HuH-7.5 (cell line): ENCODE results near the gene ST6GALNAC3.

Experiments used
- DNase-seq: peaks from one replicate; pipeline ENCODE4 v3.0.0; 2011; ENCODE audit warnings: low spot score

ST6GALNAC3 gene

DNA sequence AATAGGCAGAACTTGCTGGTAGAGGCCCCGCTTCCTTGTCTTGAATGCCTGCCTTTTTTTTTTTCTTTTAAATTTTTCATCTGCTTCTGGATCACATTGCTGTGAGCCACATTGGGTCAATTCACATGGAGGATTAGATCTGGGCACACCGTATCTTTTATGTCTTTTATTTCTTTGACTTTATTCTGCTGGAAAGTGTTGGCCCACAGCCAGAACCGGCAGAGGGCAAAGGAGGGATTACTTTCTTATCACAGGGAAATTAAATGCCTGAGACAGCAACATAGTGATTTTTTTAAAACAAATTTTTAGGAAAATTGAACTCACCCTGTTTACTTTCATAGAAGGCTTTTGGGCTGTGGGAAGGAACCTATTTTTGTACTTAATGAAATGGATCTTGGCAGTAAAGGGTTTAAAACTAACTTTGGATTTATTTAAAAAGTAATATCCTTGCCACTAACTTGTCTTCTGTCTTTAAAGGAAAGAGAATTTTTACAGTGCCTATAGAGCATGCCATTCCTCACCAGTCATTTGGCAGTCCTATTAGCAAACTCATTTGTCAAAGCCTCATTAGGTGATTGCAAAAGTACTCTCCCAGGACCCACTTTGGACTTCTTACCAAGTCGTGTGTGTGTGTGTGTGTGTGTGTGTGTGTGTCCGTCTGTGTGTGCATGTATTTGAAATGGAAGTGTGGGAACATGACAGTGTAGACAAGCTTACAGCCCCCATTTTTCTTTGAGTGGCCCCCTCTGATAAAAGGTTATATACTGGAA is 68.4 kb downstream of the ST6GALNAC3 start:
- DNase-seq, result no peak

DNA sequence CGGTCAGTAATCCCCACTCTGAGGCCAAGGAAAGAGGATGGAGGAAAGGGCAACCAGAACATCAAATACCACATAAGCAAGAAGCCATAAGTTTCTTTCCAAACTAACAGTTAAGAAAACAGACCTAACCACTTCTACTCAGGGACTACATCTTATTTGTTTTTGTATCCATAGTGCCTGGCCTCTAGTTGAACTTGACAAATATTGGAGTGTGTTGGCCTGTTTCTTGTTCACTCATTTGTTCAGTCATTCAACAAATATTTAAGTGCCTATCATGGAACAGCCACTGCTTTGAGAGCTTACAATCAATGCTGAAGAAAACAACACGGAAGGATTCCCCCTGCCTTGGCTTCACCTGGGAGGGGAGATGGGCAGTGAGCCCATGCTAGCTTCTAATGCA is 69.7 kb downstream of the ST6GALNAC3 start:
- DNase-seq, result no peak

DNA sequence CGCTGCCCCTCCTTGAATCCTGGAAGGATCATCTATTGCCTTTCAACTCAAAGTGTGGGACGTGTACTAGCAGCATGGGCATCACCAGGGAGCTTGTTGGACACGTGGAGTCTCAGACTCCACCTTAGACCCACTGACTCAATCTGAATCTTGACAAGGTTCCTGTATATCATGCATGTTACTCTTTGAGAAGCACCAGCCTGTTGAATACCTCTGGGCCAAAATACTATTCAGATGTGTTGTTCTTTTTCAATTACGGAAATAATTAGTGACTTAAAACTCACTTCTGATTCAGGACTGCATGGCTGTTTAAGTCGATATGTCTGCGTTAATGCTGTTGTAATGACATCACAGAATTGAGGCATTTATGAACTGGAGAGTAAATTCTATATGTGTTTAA is 70.8 kb downstream of the ST6GALNAC3 start:
- DNase-seq, result no peak

DNA sequence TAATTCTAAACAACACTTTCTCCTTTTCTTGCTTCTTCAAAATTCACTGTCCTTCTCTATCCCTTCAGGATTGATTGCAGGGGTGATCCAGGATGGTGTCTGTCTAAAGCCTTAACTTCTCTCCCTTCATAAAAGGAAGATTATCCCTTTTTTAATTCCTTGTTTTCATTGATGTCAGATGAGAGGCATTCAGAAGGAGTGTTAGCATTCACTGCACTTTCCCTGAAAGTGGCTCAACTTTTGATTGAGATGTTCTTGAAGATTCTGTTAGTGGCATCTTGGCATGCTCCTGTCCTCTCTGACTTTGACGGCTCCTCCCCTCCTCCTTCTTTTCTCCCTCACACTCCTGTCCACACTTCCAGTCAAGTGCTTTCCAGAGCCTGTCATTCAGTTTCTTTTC is 71.6 kb downstream of the ST6GALNAC3 start:
- DNase-seq, result no peak

DNA sequence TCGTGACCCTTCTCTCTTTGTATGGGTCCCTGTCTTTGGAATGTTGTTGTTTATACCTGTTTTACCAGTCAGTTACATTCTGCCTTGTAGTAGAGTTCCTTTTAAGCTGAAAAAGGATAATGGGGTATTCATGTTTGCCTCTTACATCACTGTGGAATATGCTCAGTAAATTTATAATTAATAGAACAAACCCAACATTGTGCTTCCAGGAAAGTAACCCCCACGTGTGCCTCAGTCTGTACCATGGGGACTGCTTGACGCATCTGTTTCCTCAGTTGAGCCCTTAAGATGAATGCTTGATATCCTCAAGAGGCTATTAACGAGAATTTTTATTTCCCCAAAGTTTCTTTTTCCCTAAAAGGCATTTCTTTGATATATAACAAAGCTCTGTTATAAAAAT is 73.4 kb downstream of the ST6GALNAC3 start:
- no peak for DNase-seq

DNA sequence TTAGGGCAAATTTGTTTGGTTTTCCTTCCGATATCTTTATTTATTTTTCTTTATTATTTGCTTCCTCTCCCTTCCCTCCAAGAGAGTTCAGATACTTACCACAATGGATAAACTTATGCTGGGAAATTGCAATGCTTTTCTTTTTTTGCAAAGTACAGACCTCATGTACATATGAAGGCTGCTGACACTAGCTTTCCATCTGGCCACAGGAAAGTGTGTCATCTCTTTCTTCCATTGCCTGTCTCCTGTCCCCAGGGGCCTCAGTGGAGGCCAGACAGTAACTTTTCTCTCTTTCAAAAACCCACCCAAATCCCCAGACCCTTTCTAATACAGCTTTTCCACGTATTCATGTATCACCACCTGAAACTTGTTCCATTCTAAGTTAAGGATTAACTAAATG is 73.9 kb downstream of the ST6GALNAC3 start:
- no peak for DNase-seq

DNA sequence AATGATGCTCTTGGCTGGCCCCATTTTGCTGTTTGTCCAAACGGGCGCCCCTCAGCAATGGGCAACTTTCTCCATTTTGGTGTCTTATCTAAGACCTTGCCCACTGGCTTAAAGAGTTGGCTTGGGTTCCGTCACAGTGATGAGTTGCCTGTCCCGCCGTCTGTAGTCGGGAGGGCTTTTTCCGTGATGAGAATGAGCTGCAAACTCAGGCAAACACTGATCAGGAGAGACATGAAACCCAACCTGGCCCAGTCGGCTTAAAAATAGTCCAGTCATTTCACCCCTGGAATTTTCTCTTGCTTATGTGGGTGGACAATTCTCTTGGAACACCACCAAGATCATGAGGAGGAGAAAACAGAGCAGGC is 79.3 kb downstream of the ST6GALNAC3 start:
- no peak for DNase-seq

DNA sequence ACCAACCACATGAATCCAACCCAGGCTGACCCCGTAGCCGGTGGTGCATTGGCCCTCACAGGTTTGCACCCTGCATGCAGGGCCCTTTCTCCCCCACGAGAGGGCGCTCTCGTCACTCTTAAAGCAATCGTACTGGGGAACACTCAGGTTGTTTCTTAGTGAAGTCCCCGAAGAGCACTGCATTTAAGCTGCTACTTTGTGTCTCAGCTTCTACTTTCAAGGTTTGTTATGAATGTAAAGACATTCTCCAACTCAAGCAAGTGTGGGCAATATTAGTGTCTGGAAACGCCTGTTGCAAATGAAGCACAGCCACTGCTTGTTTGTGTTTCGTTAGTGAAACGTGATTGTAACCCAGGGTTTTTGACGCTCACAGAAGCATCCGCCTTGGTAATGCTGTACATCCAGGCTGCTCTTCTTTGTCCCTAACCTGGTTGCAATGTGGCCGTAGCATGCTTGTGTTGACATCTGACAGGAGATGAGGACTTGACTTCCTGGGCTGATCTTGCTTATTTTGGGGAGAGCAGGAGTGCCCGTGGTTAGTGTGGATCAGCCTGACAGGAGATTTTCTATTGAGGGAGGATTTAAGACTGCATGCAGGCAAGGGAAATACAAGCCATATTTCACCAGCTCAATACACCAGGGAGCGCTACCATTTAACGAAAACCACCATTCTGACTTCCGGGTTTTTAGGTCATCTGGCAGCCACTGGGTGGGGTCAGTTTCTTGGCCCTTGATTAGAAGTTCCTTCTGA is 79.8 kb downstream of the ST6GALNAC3 start:
- peak; percentile 15 for DNase-seq

DNA sequence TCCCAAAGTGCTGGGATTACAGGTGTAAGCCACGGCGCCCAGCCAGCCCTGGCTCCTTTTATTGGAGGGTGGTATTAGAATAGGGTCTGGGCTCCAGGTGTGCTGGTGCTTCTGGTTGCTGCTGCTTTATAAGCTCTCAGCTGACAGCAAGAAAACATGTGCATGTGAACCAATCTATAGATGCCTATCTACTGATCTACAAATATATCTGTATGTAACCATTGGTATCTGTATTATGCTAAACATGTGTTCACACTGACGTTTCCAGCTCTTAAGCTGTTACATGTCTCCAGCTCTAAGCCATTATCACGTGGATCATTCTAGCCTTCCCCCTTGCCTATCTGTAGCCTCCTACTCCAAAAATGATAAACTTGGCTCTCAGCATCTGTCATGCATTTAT is 82.4 kb downstream of the ST6GALNAC3 start:
- DNase-seq, result no peak

DNA sequence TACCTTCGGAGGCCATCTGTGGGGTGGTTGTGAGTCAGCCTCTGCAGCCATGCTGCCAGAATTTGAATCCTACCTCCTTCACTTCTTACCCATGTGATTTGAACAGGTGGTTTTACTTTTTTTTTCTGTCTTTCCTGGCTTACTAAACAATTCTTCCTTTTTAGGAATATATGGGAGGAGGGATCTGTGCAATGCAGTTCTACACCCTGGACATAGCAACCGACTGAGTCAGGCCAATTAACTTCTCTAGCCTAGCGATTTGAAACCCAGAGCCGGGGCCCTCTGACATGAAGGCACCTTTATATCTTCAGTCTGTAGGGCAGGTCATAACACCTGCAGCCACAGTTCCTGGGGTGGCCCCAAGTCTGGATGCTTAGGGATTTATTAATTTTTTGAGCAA is 83.6 kb downstream of the ST6GALNAC3 start:
- DNase-seq, result no peak

DNA sequence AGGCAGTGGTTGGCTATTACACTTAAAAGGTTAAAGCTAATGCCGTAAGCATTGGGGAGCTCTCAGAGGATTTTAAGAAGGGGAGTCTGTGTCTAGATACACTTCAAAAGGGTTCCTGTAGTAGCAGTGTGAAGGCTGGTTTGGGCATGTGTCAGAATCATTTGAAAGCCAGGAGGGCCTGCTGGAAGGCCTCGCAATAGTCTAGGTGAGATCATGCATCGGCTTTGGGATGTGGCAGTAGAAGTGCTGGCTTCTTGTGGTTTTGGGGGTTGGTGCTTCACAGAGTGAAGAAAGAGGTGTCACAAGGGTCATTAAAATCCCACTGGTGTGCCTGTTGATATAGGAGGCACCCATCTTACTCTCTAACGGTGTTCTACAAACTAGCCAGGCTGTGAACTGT is 85.7 kb downstream of the ST6GALNAC3 start:
- DNase-seq, result no peak

DNA sequence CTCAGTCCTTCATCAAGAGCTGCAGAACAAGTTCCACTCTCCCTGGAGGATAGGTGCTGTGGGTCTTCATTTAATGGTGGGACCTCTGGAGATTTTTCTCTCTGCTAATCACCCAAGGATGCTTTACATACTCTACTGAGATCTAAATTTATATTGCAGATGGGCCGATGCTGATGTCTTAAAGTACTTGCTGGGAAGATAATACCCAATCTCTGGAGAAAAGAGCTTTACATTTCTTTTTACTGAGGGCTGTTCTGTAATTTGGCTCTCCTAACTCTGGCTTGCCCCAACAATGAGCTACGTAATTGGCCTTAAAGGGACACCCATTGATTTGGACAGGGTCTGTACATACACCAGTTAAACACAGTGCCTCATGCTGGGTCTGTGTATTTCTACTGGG is 86.9 kb downstream of the ST6GALNAC3 start:
- DNase-seq, result no peak

DNA sequence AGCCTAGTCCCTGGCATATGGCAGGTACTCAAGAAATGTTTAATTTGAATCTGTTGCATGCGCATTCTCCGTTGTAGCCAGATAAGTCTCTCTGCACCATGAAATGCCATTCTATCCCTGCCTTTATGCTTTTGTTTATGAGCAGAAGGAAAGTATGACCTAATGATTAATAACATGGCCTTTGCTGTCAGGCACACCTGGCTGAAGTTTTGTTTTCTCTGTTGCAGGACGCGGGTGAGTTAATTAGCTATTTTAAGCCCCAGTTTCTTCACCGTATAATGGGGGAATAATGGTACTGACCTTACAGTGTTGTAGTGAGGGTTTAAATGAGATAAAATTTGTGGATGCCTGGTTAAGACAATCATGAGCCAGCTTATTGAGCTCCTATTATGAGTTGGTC is 87.7 kb downstream of the ST6GALNAC3 start:
- DNase-seq, result no peak

DNA sequence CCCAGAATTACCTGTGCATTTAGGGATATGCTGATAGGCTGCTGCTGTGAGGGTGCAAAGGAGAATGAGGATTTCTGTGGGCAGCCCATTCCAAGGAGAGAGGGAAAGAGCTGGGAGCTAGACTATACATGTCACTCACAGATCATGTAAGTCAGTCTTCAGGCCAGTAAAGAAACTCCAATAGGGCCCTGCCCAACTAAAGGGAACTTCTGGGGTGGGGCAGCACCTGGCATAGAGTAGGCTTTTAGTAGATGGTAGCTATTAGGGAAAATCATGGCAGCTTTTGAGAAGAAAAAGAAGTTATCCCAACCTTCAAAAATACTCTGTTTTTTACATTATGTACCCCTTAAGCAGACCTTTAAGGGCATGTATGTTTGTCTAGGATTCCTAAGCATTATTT is 89.6 kb downstream of the ST6GALNAC3 start:
- DNase-seq, result no peak

DNA sequence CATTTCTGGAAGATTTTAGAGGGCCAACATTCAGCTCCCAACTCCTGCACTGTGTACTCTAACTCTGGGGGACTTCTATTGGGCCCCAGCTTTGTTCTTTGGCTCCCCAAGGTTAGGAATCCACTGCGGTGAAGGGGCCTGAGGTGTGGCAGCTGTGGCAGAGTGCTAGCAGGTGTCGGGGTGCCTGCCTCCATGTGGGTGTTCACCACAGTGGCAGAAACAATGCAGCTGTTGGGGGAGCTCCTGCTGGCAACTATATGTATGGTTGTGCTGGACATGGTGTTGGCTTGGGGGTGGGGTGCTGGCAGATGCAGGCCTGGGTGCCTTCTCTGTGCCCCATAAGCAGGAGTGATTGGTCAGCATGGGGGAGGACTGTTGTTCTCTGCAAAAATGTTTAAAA is 95.5 kb downstream of the ST6GALNAC3 start:
- DNase-seq, result no peak

DNA sequence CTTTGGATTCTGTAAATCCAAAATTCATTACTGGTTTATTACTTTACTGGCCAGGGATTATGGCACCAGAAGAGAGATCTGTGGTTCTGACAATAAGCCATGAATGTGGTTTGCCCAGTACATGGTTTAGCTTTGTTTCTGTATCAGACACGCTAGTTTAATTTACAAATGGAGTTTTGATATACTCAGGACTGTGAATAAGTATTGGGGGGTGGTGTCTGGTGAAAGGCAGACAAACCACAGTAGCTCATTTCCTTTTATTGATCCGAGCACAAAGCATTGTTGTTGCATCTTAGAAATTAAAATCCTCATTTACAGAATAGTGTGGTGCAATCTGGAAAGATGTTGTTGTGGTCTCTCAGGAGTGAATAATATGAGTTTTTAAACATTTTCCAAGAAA is 96.0 kb downstream of the ST6GALNAC3 start:
- DNase-seq, result no peak

DNA sequence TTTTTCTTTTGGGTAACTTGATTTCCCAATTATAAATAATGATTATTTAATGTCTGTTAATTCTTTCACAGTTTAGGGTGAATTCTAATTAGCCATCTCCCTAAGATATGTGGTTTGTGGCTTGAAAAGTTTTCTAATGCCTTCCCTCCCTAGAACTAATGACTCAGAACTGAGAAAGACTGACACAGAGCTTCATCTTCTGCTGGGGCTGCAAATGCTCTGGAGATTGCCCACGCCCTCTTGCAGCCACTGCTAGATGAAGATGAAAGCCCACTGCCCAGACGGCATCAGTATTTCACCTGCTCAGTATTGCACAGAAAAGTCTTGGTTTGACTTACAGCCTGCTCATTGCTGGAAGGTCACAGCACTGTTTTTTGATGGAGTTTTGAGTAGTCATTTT is 101.5 kb downstream of the ST6GALNAC3 start:
- no peak for DNase-seq

DNA sequence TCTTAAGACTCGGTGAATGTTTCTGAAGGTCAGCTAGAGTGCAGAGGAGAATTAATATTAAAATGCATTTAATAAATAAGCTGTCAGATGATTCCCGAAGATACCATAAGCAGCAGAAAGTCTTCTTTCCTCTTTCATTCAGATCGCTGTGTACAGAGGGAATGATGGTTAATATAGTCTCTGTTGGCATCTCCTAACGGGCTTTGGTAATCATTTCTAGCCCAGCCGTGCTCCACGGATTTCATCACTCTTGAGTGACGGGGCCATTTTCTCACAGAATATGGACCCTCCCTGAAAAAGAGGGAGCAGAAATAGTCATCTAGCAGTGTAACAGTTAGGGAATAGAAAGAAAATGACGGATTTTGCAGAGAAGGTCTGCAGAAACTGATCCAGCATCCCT is 103.1 kb downstream of the ST6GALNAC3 start:
- no peak for DNase-seq

DNA sequence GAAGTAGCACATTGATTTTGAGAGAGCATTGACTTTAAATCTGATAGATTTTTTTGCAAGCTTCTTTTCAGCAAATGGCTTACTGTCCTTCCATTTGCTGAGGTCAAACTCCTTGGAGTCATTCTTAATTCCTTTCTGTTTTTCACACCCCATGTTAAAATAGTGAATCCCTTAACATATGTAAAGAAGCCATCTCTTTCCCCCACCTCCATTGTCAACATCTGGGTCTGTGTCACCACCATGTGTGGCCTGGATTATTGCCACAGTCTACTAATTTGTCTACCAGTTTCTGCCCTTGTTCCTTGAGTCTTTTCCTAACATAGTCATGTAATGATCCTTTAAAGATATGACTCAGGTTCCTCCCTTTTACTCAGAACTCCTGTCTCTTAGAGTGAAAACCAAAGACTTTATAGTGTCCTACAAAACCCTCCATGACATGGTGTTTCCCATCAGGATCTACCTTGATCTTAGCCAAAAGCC is 104.7 kb downstream of the ST6GALNAC3 start:
- no peak for DNase-seq

DNA sequence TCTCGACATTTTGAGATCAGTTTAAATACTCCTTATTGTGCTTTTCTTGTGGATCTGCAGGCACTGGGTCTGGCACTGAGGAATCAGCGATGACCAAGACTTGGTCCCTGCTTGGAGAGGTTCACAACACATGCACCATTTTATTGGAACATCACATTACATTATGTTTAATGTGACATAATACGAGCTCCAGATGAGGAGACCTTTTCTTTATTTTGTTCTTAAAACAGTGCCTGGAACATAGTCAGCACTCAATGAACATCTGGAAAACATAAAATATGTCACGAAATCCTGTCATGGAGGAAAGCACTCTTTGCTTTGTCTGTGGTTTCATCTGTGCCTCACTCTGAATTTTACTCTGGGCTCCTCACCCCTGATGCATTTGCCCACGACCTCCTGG is 110.7 kb downstream of the ST6GALNAC3 start:
- DNase-seq, result no peak

DNA sequence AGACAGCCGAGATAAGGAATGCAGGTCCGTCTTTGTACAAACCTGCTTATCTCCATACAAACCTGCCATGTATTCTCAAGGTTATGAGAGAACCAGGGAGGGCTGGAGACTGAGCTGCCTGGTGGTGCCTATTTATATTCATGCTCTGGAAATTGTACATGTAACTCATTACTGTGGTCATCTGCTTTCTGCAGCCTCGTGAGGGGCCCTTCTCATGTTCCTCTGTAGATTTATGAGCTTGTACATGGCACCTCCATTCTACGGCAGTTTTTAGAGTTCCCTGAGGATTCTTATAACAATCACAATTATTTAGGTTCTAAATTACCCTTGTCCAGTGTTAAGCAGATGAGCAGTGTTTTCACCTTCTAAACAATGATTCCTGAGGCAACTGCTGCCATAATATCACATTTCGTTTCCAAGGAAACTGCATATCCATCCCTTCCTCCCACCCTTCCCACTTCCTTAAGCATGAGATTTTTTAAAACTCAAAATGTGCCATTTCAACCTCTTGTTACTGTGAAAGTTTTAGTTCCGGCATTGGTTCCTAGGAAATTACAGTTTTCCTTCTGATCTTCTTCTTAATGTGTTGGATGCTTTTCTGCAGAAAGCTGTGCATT is 112.1 kb downstream of the ST6GALNAC3 start:
- no peak for DNase-seq

DNA sequence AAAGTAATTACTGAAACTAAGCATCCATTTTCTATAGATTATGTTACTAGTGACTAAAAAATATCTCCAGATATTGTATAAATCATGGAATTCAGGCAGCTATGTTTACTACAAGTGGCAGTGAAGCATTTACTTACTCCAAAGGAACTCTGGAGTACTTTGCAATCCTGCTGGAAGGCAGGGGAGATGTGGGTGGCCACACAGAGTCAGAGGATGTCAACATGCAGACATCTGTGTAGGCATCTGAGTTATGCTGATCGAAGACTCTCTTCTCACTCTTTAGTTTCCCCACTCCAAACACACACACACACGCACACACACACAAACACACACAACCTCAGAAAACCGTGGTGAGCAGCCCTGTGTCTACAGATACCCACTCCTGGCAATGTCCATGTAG is 112.9 kb downstream of the ST6GALNAC3 start:
- DNase-seq, result no peak

DNA sequence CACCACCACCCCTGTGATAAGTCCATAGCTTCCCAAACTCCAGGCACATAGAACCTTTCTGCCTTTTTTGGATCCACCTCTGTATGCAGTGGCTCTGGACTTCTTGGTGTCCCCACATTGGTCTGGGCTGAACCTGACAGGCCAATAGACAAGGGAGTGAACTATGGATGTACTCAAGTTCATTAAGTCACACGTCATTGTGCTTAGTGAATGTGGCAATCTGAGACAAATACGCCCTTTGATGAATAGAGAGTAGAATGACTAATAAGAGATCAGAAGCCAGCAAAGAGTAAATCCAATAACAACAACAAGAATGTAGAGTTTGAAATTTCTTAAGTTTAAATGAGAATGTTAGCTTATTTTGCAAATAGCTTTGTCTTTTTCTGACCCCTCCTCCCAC is 114.8 kb downstream of the ST6GALNAC3 start:
- no peak for DNase-seq
